SK-N-MC (cell line): ENCODE measurements around the gene USP47.

Experiments
- DNase-seq: peaks from one replicate; pipeline ENCODE4 v3.0.0-alpha.2; 2011; ENCODE audit warnings: low read depth, low spot score
- H3K27ac ChIP-seq: fragments of 200-600 bp; sonication (generic); 2 replicates; pipeline ENCODE4 v1.5.1; 2016; ENCODE audit warnings: mixed run types
- H3K36me3 ChIP-seq: fragments of 200-600 bp; sonication (generic); 2 replicates; pipeline ENCODE4 v1.6.1; 2017; ENCODE audit warnings: antibody characterized with exemption, low read length, mixed read lengths; ENCODE audit not compliant: insufficient read depth
- H3K4me3 ChIP-seq: fragments of 200-600 bp; sonication (generic); 2 replicates; pipeline ENCODE4 v1.5.1; 2016
- H3K9ac ChIP-seq: fragments of 200-600 bp; sonication (generic); 2 replicates; pipeline ENCODE4 v1.8.0; 2017; ENCODE audit warnings: mixed run types, mixed read lengths; ENCODE audit not compliant: insufficient read length
- H3K9me3 ChIP-seq: fragments of 200-600 bp; sonication (generic); 2 replicates; pipeline ENCODE4 v1.6.1; 2017; ENCODE audit warnings: low read depth, mild to moderate bottlenecking, antibody characterized with exemption, low read length, moderate library complexity, mixed read lengths
- EZH2 ChIP-seq: fragments of 200-600 bp; sonication (generic); IDR thresholded peaks from one replicate; pipeline ENCODE4 v1.6.1; 2017; ENCODE audit warnings: antibody characterized with exemption
- FOXP2 ChIP-seq: optimal IDR thresholded peaks from 2 replicates; pipeline ENCODE3; 2011; ENCODE audit warnings: mild to moderate bottlenecking, moderate library complexity; ENCODE audit not compliant: insufficient read depth; ENCODE audit errors: extremely low read length, control extremely low read depth
- POLR2AphosphoS5 ChIP-seq: IDR thresholded peaks from 2 replicates; pipeline ENCODE4 v1.6.1; 2012; ENCODE audit warnings: mild to moderate bottlenecking, low read depth, low read length, borderline replicate concordance

The USP47 gene

GRCh38 chr11:11923828-11924227 is 82.1 kb downstream of the USP47 start:
- Histone ChIP-seq H3K27ac (no peak overlapping the region), H3K4me3 (no peak overlapping the region), H3K9ac (no peak overlapping the region), H3K36me3 (peaks cover 44% of the 10 kb centered on the region), H3K9me3 (no peaks in the 10 kb centered on the region)
- DNase-seq: no peak
- TF ChIP-seq EZH2 (no peak), FOXP2 (no peak), POLR2AphosphoS5 (no peak)

GRCh38 chr11:11929920-11930319 is 88.1 kb downstream of the USP47 start:
- no peak for DNase-seq
- no peaks in the 10 kb centered on the region for H3K9me3 ChIP-seq

GRCh38 chr11:11931461-11932055 is 89.8 kb downstream of the USP47 start:
- Histone ChIP-seq H3K27ac (no peak overlapping the region), H3K9ac (no peak overlapping the region), H3K36me3 (peaks cover 43% of the 10 kb centered on the region), H3K4me3 (no peak overlapping the region), H3K9me3 (no peaks in the 10 kb centered on the region)
- DNase-seq: peak; percentile 37
- TF ChIP-seq FOXP2: no peak

More at GRCh38 chr11:11929920-11930319, 88.1 kb downstream of the USP47 start:
- peaks cover 50% of the 10 kb centered on the region for H3K36me3 ChIP-seq
- TF ChIP-seq EZH2: no peak
- no peak; the same call in 1 of the 2 replicates for TF ChIP-seq POLR2AphosphoS5
- no peak for TF ChIP-seq FOXP2
- H3K4me3 ChIP-seq: no peak overlapping the region
- peak overlapping the region; percentile 19; the same call in 1 of the 2 replicates for H3K27ac ChIP-seq
- H3K9ac ChIP-seq: no peak overlapping the region

GRCh38 chr11:11935536-11935935 is 93.8 kb downstream of the USP47 start:
- TF ChIP-seq EZH2 (no peak), POLR2AphosphoS5 (no peak), FOXP2 (no peak)
- H3K4me3 ChIP-seq: no peak overlapping the region
- H3K36me3 ChIP-seq: peaks cover 54% of the 10 kb centered on the region
- H3K27ac ChIP-seq: no peak overlapping the region
- no peak overlapping the region for H3K9ac ChIP-seq
- no peak for DNase-seq
- H3K9me3 ChIP-seq: no peaks in the 10 kb centered on the region

GRCh38 chr11:11937433-11937832 is 95.7 kb downstream of the USP47 start:
- Histone ChIP-seq H3K4me3 (no peak overlapping the region), H3K27ac (peak overlapping the region; percentile 65; the same call in 1 of the 2 replicates), H3K9ac (no peak overlapping the region), H3K9me3 (no peaks in the 10 kb centered on the region), H3K36me3 (peaks cover 56% of the 10 kb centered on the region)
- TF ChIP-seq POLR2AphosphoS5: no peak
- TF ChIP-seq EZH2: no peak
- TF ChIP-seq FOXP2: no peak
- no peak for DNase-seq

GRCh38 chr11:11937957-11938356 is 96.2 kb downstream of the USP47 start:
- H3K36me3 ChIP-seq: peaks cover 58% of the 10 kb centered on the region
- H3K4me3 ChIP-seq: no peak overlapping the region
- H3K27ac ChIP-seq: peak overlapping the region; percentile 65; the same call in 1 of the 2 replicates
- no peak for TF ChIP-seq EZH2
- no peak overlapping the region for H3K9ac ChIP-seq
- H3K9me3 ChIP-seq: no peaks in the 10 kb centered on the region
- no peak for DNase-seq

GRCh38 chr11:11940551-11940950 is 98.8 kb downstream of the USP47 start:
- no peaks in the 10 kb centered on the region for H3K9me3 ChIP-seq
- H3K9ac ChIP-seq: no peak overlapping the region
- H3K36me3 ChIP-seq: peaks cover 45% of the 10 kb centered on the region
- H3K4me3 ChIP-seq: no peak overlapping the region
- TF ChIP-seq EZH2: no peak
- TF ChIP-seq FOXP2: no peak
- TF ChIP-seq POLR2AphosphoS5: no peak
- DNase-seq: no peak
- no peak overlapping the region for H3K27ac ChIP-seq

- TF ChIP-seq EZH2: no peak
- peaks cover 39% of the 10 kb centered on the region for H3K36me3 ChIP-seq
- no peak overlapping the region for H3K27ac ChIP-seq
- H3K9me3 ChIP-seq: no peaks in the 10 kb centered on the region
- no peak overlapping the region for H3K9ac ChIP-seq
- H3K4me3 ChIP-seq: no peak overlapping the region
- DNase-seq: no peak
These were observed 100.9 kb downstream of the USP47 start for GRCh38 chr11:11942668-11943067.

GRCh38 chr11:11944444-11944843 is 102.7 kb downstream of the USP47 start:
- no peak for DNase-seq
- Histone ChIP-seq H3K9me3 (no peaks in the 10 kb centered on the region), H3K27ac (no peak overlapping the region), H3K4me3 (no peak overlapping the region), H3K9ac (no peak overlapping the region), H3K36me3 (peaks cover 28% of the 10 kb centered on the region)
- TF ChIP-seq FOXP2 (no peak), POLR2AphosphoS5 (no peak), EZH2 (no peak)
